ENCODE results near the gene TRMT11. TPM values are rescaled to one million over a fixed set of nuclear protein-coding genes. Genes with fewer than 3 reads are reported as not detected.
"Not testable (repeated sequence)": the region's sequence is repeated elsewhere in the genome, so short reads cannot be mapped to it uniquely, and the experiment has no call there.

The TRMT11 gene
- total RNA-seq, 2 experiments from 2014 or later, result 42.8 to 46.9 TPM

DNA sequence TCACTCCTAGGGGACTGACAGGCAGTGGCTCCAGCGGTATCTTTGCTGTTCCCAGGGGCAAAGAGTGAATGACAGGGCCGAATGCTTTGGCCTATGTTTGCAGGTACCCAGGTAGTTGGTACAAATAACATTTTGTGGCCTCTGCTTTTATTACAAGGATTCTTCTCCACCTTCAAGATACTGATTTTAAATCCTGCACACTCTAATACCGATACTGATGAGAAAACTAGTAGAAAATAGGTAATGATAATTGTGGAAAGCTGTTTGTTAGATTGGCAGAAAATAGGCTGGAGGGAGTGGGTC is 29.0 kb upstream of the TRMT11 start:
- H3K36me3 Mint-ChIP-seq, result no peaks in the 10 kb centered on the region
- H3K27ac Mint-ChIP-seq, result no peak overlapping the region
- intact Hi-C loops (cut with micrococcal nuclease), result loop anchor here (2.0 to 5.0 kb wide), 3 partner anchors 29 to 655 kb away; partner anchors contain the start of genes HDDC2 and TRMT11
- POLR2A ChIA-PET, result interaction anchor here (2.0 to 3.0 kb wide), 3 partner anchors 29 to 176 kb away, joined by 9 to 32 read pairs (median 17); partner anchors contain the start of genes NCOA7 and TRMT11
- H3K27me3 Mint-ChIP-seq, result peaks cover 2% of the 10 kb centered on the region
- H3K4me3 Mint-ChIP-seq, result no peak overlapping the region
- DNase-seq, result no peak
- CTCF ChIA-PET, result interaction anchor here (0.6 to 5.9 kb wide), 24 partner anchors 8 to 656 kb away, joined by 3 to 106 read pairs (median 10); partner anchors contain the start of genes HDDC2, NCOA7 and TRMT11
- peaks cover 6% of the 10 kb centered on the region for H3K4me1 Mint-ChIP-seq (ENCODE audit: low read depth)
- no peaks in the 10 kb centered on the region for H3K9me3 Mint-ChIP-seq

GRCh38 chr6:125957845-125958244 is 28.5 kb upstream of the TRMT11 start:
- H3K4me3 Mint-ChIP-seq, result no peak overlapping the region
- no peak for DNase-seq

GRCh38 chr6:125959041-125959440 is 27.3 kb upstream of the TRMT11 start:
- POLR2A ChIA-PET, result no interaction called here
- Mint-ChIP-seq H3K36me3 (no peaks in the 10 kb centered on the region), H3K4me1 (ENCODE audit: low read depth) (peaks cover 12% of the 10 kb centered on the region), H3K9me3 (no peaks in the 10 kb centered on the region), H3K4me3 (no peak overlapping the region), H3K27ac (no peak overlapping the region), H3K27me3 (no peaks in the 10 kb centered on the region)
- DNase-seq, result no peak
- CTCF ChIA-PET, result interaction anchor here (4.6 to 5.9 kb wide), 4 partner anchors 16 to 178 kb away, joined by 31 to 106 read pairs (median 59); partner anchors contain the start of gene NCOA7
- intact Hi-C loops (cut with micrococcal nuclease), result loop anchor here (5.0 kb wide), 1 partner anchor 657 kb away; the partner anchor contains the start of gene HDDC2

More at GRCh38 chr6:125957845-125958244, 28.5 kb upstream of the TRMT11 start:
- Mint-ChIP-seq H3K4me1 (ENCODE audit: low read depth) (peaks cover 6% of the 10 kb centered on the region), H3K27me3 (peaks cover 2% of the 10 kb centered on the region), H3K27ac (no peak overlapping the region), H3K9me3 (no peaks in the 10 kb centered on the region), H3K36me3 (no peaks in the 10 kb centered on the region)
- intact Hi-C loops (cut with micrococcal nuclease), result loop anchor here (2.0 to 5.0 kb wide), 3 partner anchors 29 to 656 kb away; partner anchors contain the start of genes HDDC2 and TRMT11
- ChIA-PET POLR2A (interaction anchor here (2.0 to 3.0 kb wide), 3 partner anchors 29 to 177 kb away, joined by 9 to 32 read pairs (median 17); partner anchors contain the start of genes NCOA7 and TRMT11), CTCF (interaction anchor here (1.3 to 5.9 kb wide), 13 partner anchors 10 to 177 kb away, joined by 3 to 106 read pairs (median 29); partner anchors contain the start of genes NCOA7 and TRMT11)

DNA sequence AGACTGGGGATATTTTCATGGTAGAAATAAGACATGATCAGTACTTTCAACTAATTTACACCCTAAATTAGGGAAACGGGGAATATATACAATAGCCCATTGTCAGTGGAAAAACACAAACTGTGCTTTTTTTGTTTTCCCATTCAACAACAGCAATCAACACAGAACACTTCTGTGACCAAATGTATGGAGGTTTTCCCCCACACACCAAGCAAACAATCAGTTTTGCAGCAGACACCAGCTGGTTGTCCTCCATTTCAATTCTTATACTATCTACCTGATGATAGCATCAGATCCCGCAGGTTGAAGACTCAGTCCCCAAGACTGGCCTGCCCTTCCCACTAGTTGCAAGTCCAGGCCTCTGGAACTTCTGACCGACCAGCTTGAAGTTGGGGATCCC is 25.2 kb upstream of the TRMT11 start:
- Mint-ChIP-seq H3K9me3 (no peaks in the 10 kb centered on the region), H3K36me3 (no peaks in the 10 kb centered on the region), H3K27me3 (no peaks in the 10 kb centered on the region), H3K4me1 (ENCODE audit: low read depth) (peaks cover 8% of the 10 kb centered on the region), H3K4me3 (no peak overlapping the region), H3K27ac (no peak overlapping the region)
- DNase-seq, result no peak
- ChIA-PET CTCF (interaction anchor here (1.4 to 2.0 kb wide), 3 partner anchors 13 to 72 kb away, joined by 4 to 5 read pairs (median 4); no protein-coding TSS in a partner anchor), POLR2A (no interaction called here)
- intact Hi-C loops (cut with micrococcal nuclease), result no loop called here

GRCh38 chr6:125962900-125963497 is 23.3 kb upstream of the TRMT11 start:
- Mint-ChIP-seq H3K4me3 (no peak overlapping the region), H3K27ac (no peak overlapping the region), H3K4me1 (ENCODE audit: low read depth) (peaks cover 9% of the 10 kb centered on the region), H3K9me3 (no peaks in the 10 kb centered on the region), H3K36me3 (peaks cover 6% of the 10 kb centered on the region), H3K27me3 (no peaks in the 10 kb centered on the region)
- CTCF ChIA-PET, result interaction anchor here (0.6 to 1.8 kb wide), 3 partner anchors 11 to 172 kb away, joined by 3 to 9 read pairs (median 4); partner anchors contain the start of gene NCOA7
- intact Hi-C loops (cut with micrococcal nuclease), result no loop called here
- POLR2A ChIA-PET, result no interaction called here
- DNase-seq, result no peak

DNA sequence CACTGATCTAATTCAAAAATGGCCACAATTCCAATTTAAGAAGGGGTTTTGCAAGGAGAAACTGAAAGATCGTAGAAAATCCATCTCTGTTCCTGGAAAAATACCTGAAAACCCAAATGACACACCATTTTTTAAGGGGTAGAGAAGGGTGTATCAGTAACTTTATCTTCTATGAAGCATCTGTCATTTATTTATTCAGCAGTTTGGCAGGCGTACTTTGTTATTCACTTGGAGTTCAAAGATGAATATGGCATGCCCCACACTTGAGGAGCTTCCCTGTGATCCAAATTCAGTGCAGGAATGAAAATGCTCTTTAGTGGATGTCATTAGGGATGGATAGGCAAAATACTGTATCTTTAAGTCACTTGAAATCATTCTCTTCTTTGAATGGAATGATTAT is 22.5 kb upstream of the TRMT11 start:
- H3K4me3 Mint-ChIP-seq, result no peak overlapping the region
- DNase-seq, result no peak
- POLR2A ChIA-PET, result no interaction called here
- H3K9me3 Mint-ChIP-seq, result no peaks in the 10 kb centered on the region
- peaks cover 12% of the 10 kb centered on the region for H3K36me3 Mint-ChIP-seq
- CTCF ChIA-PET, result interaction anchor here (1.4 to 2.1 kb wide), 3 partner anchors 11 to 173 kb away, joined by 6 to 9 read pairs (median 9); partner anchors contain the start of gene NCOA7
- H3K4me1 Mint-ChIP-seq (ENCODE audit: low read depth), result peaks cover 9% of the 10 kb centered on the region
- H3K27me3 Mint-ChIP-seq, result no peaks in the 10 kb centered on the region
- no peak overlapping the region for H3K27ac Mint-ChIP-seq
- intact Hi-C loops (cut with micrococcal nuclease), result no loop called here

DNA sequence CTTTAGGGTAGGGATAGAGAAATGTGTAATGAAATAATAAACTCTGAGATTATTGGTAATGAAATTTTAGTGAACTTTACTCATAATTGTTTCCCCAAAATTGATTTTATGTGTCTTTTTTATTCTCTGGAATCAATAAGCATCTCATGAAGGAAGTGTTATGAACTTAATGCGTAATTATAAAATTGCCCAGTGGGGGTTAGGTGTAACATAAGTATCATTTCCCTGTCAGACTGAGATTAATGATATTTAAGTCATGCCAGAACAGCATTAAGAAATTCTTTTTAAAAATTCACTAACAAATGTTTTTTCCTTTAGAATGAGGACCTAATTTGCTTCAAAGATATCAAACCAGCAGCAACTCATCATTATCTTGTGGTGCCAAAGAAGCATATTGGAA is 19.8 kb upstream of the TRMT11 start:
- H3K4me1 Mint-ChIP-seq (ENCODE audit: low read depth), result peaks cover 7% of the 10 kb centered on the region
- CTCF ChIA-PET, result no interaction called here
- H3K9me3 Mint-ChIP-seq, result no peaks in the 10 kb centered on the region
- H3K27me3 Mint-ChIP-seq, result no peaks in the 10 kb centered on the region
- POLR2A ChIA-PET, result no interaction called here
- H3K4me3 Mint-ChIP-seq, result no peak overlapping the region
- no peak overlapping the region for H3K27ac Mint-ChIP-seq
- intact Hi-C loops (cut with micrococcal nuclease), result no loop called here
- no peak for DNase-seq
- H3K36me3 Mint-ChIP-seq, result peaks cover 12% of the 10 kb centered on the region

DNA sequence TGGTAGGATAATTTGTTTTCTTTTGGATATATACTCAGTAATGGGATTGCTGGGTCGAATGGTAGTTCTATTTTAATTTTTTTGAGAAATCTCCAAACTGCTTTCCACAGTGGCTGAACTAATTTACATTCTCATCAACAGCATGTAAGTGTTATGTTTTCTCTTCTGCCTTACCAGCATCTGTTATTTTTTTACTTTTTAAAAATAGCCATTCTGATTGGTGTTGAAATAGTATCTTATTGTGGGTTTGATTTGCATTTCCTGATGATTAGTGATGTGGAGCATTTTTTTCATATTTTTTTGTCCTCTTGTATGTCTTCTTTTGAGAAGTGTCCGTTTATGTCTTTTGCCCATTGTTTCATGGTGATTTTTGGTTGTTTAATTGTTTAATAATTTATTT is 17.8 kb upstream of the TRMT11 start:
- Mint-ChIP-seq H3K9me3 (no peaks in the 10 kb centered on the region), H3K4me1 (ENCODE audit: low read depth) (peaks cover 6% of the 10 kb centered on the region), H3K27ac (no peak overlapping the region), H3K27me3 (no peaks in the 10 kb centered on the region), H3K36me3 (peaks cover 12% of the 10 kb centered on the region), H3K4me3 (no peak overlapping the region)
- intact Hi-C loops (cut with micrococcal nuclease), result no loop called here
- POLR2A ChIA-PET, result no interaction called here
- CTCF ChIA-PET, result interaction anchor here (1.4 kb wide), 1 partner anchor 12 kb away, joined by 9 read pairs; the partner anchor contains the start of gene HINT3
- DNase-seq, result no peak

DNA sequence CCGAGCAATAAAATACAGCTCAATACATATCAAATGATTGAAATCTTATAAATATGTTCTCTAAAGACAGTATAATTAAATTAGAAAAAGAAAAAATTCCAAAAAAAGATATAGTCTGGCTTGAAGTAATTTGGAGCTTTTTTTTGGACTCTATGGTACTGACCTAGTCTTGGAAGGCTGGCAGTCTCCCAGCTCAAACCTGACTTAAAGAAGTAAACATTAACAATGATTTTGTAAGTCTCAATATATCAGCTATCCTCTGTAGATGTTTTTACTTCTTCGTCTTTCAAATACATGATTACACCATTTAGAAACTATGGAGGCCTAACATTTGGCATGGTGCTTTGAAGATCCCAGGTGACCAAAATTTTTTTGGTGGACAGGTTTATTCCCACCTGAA is 15.6 kb upstream of the TRMT11 start:
- Mint-ChIP-seq H3K36me3 (peaks cover 18% of the 10 kb centered on the region), H3K4me3 (no peak overlapping the region), H3K4me1 (ENCODE audit: low read depth) (peaks cover 6% of the 10 kb centered on the region), H3K27me3 (no peaks in the 10 kb centered on the region), H3K9me3 (no peaks in the 10 kb centered on the region), H3K27ac (no peak overlapping the region)
- DNase-seq, result no peak
- POLR2A ChIA-PET, result interaction anchor here (1.3 kb wide), 1 partner anchor 16 kb away, joined by 6 read pairs; the partner anchor contains the start of gene TRMT11
- intact Hi-C loops (cut with micrococcal nuclease), result no loop called here
- CTCF ChIA-PET, result interaction anchor here (0.8 to 1.7 kb wide), 6 partner anchors 10 to 199 kb away, joined by 3 to 6 read pairs (median 3); partner anchors contain the start of gene HINT3

GRCh38 chr6:125972478-125972877 is 13.9 kb upstream of the TRMT11 start:
- H3K27ac Mint-ChIP-seq; H3K4me1 Mint-ChIP-seq (ENCODE audit: low read depth); DNase-seq; POLR2A ChIA-PET; H3K27me3 Mint-ChIP-seq; H3K9me3 Mint-ChIP-seq; H3K4me3 Mint-ChIP-seq; intact Hi-C loops (cut with micrococcal nuclease): not testable (repeated sequence)
- CTCF ChIA-PET, result interaction anchor here (1.1 to 2.8 kb wide), 3 partner anchors 8 to 659 kb away, joined by 3 to 20 read pairs (median 4); partner anchors contain the start of gene TRMT11
- peaks cover 15% of the 10 kb centered on the region for H3K36me3 Mint-ChIP-seq

DNA sequence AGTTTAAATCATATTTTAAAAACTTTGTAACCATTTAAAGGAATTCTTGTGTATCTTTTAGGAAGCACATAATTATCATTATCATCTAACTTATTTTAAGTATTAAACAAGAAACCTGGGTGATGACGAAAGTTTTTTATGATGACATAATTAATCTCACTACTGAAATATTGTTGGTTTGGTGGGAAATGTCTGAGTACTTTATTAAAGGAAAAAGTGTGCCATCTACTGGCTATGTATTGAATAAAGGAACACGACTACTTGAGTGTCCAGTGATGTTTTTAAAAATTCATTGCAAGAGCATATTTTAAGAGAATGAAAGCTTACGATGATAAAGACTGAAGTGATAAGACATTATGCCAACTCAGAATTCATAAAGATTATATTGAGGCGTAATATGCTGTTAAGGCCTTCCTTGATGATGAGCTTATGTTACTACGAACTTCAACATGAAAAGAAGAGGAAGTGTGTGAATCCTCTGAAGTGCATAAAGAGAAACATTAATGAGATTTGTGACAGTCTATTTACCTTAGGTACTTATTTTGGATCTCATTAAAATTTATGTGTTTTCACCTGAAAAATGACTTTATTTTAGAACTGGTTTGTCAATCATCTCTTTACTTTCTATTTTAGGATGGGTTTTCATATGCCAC is 12.0 kb upstream of the TRMT11 start:
- intact Hi-C loops (cut with micrococcal nuclease), result loop anchor here (1.0 to 2.0 kb wide), 3 partner anchors 116 to 662 kb away; no protein-coding TSS in a partner anchor
- CTCF ChIA-PET, result interaction anchor here (0.7 to 2.9 kb wide), 35 partner anchors 9 to 665 kb away, joined by 3 to 31 read pairs (median 4); partner anchors contain the start of genes CENPW, HINT3, NCOA7 and TRMT11
- H3K9me3 Mint-ChIP-seq, result no peaks in the 10 kb centered on the region
- DNase-seq, result no peak
- no peak overlapping the region for H3K4me3 Mint-ChIP-seq
- H3K36me3 Mint-ChIP-seq, result peaks cover 10% of the 10 kb centered on the region
- peaks cover 4% of the 10 kb centered on the region for H3K4me1 Mint-ChIP-seq (ENCODE audit: low read depth)
- H3K27ac Mint-ChIP-seq, result no peak overlapping the region
- POLR2A ChIA-PET, result interaction anchor here (1.0 to 2.5 kb wide), 2 partner anchors 12 to 18 kb away, joined by 4 to 7 read pairs; partner anchors contain the start of genes HINT3 and TRMT11
- H3K27me3 Mint-ChIP-seq, result no peaks in the 10 kb centered on the region

GRCh38 chr6:125979101-125979500 is 7.2 kb upstream of the TRMT11 start:
- ChIA-PET CTCF (no interaction called here), POLR2A (no interaction called here)
- H3K27me3 Mint-ChIP-seq, result no peaks in the 10 kb centered on the region
- no peak overlapping the region for H3K4me3 Mint-ChIP-seq
- H3K4me1 Mint-ChIP-seq (ENCODE audit: low read depth), result peaks cover 4% of the 10 kb centered on the region
- no peak for DNase-seq
- intact Hi-C loops (cut with micrococcal nuclease), result no loop called here
- H3K27ac Mint-ChIP-seq, result no peak overlapping the region
- no peaks in the 10 kb centered on the region for H3K9me3 Mint-ChIP-seq
- peaks cover 10% of the 10 kb centered on the region for H3K36me3 Mint-ChIP-seq

All from activated CD4-positive, alpha-beta memory T cell treated with anti-CD3 and anti-CD28 coated beads for 36 hours (primary cell).